Measurements from ENCODE around the gene NYNRIN. TPM values are rescaled to one million over a fixed set of nuclear protein-coding genes. Genes with fewer than 3 reads are reported as not detected.
"Not testable (repeated sequence)": the region's sequence is repeated elsewhere in the genome, so short reads cannot be mapped to it uniquely, and the experiment has no call there.

Gene NYNRIN
- total RNA-seq, result 10.3 and 10.4 TPM in 2 replicates
- long read RNA-seq, partial matches to known transcripts, result 0 of 1 reads
- long read RNA-seq, other reads (novel, unspliced or antisense), result 1 of 1 reads

GRCh38 chr14:24398653-24399446, at the start of gene NYNRIN:
Gene NYNRIN, plus strand, starts transcription at chr14:24399003. Its CDS starts 244 bp downstream, at chr14:24399247.
- peaks cover 13% of the 10 kb centered on the region for H3K4me1 Mint-ChIP-seq

DNA sequence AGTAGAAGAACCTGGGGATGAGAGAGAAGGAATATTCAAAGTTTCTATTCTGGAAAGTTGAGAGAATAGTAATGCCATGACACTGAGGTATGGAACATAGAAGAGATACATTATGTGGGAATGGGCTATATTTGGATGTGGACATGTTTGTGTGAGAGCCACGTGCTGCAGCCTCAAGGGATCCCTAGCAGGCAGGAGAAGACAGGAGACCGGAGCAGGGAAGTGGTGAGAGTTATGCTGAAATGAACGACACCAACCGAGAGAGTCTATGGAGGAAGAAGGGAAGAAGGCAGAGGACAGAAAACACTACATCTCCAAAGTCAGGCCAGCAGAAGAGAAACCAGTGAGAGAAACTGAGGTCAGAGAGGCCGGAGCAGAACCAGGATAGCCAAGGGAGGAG, 49.1 kb upstream of the NYNRIN start:
- Mint-ChIP-seq H3K4me3 (no peak overlapping the region), H3K9me3 (no peaks in the 10 kb centered on the region), H3K4me1 (no peaks in the 10 kb centered on the region), H3K27ac (ENCODE audit: unreplicated experiment) (no peak overlapping the region), H3K36me3 (ENCODE audit: low read depth) (no peaks in the 10 kb centered on the region), H3K27me3 (ENCODE audit: low read depth) (peaks cover 89% of the 10 kb centered on the region)
- TF ChIP-seq, protein P1, sequence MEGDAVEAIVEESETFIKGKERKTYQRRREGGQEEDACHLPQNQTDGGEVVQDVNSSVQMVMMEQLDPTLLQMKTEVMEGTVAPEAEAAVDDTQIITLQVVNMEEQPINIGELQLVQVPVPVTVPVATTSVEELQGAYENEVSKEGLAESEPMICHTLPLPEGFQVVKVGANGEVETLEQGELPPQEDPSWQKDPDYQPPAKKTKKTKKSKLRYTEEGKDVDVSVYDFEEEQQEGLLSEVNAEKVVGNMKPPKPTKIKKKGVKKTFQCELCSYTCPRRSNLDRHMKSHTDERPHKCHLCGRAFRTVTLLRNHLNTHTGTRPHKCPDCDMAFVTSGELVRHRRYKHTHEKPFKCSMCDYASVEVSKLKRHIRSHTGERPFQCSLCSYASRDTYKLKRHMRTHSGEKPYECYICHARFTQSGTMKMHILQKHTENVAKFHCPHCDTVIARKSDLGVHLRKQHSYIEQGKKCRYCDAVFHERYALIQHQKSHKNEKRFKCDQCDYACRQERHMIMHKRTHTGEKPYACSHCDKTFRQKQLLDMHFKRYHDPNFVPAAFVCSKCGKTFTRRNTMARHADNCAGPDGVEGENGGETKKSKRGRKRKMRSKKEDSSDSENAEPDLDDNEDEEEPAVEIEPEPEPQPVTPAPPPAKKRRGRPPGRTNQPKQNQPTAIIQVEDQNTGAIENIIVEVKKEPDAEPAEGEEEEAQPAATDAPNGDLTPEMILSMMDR (conservative IDR thresholded peaks at IDR 0.05), result no peak
- no peak for DNase-seq (ENCODE audit: low read depth, low spot score)

More at GRCh38 chr14:24398653-24399446, at the start of gene NYNRIN:
- Mint-ChIP-seq H3K27me3 (ENCODE audit: low read depth) (no peaks in the 10 kb centered on the region), H3K9me3 (no peaks in the 10 kb centered on the region), H3K4me3 (peak within 1 kb of the TSS; percentile 83), H3K27ac (ENCODE audit: unreplicated experiment) (no peak within 1 kb of the TSS), H3K36me3 (ENCODE audit: low read depth) (no peaks in the 10 kb centered on the region)
- TF ChIP-seq, protein P1 (conservative IDR thresholded peaks at IDR 0.05), result peak; percentile 19
- peak; percentile 19 for DNase-seq (ENCODE audit: low read depth, low spot score)

- Mint-ChIP-seq H3K27me3 (ENCODE audit: low read depth) (peaks cover 78% of the 10 kb centered on the region), H3K36me3 (ENCODE audit: low read depth) (no peaks in the 10 kb centered on the region), H3K27ac (ENCODE audit: unreplicated experiment) (no peak overlapping the region), H3K9me3 (no peaks in the 10 kb centered on the region), H3K4me3 (no peak overlapping the region), H3K4me1 (no peaks in the 10 kb centered on the region)
- DNase-seq (ENCODE audit: low read depth, low spot score), result no peak
- TF ChIP-seq, protein P1 (conservative IDR thresholded peaks at IDR 0.05), result no peak
These were observed 47.3 kb upstream of the NYNRIN start for GRCh38 chr14:24351517-24351916.

- Mint-ChIP-seq H3K27ac (ENCODE audit: unreplicated experiment) (no peak overlapping the region), H3K9me3 (no peaks in the 10 kb centered on the region), H3K36me3 (ENCODE audit: low read depth) (no peaks in the 10 kb centered on the region), H3K4me3 (no peak overlapping the region), H3K27me3 (ENCODE audit: low read depth) (peaks cover 73% of the 10 kb centered on the region), H3K4me1 (no peaks in the 10 kb centered on the region)
- DNase-seq (ENCODE audit: low read depth, low spot score), result no peak
- TF ChIP-seq, protein P1 (conservative IDR thresholded peaks at IDR 0.05), result no peak
These were observed 45.0 kb upstream of the NYNRIN start for GRCh38 chr14:24353559-24354481.

- peaks cover 67% of the 10 kb centered on the region for H3K27me3 Mint-ChIP-seq (ENCODE audit: low read depth)
- not testable (repeated sequence) for H3K36me3 Mint-ChIP-seq (ENCODE audit: low read depth); H3K27ac Mint-ChIP-seq (ENCODE audit: unreplicated experiment); H3K9me3 Mint-ChIP-seq; DNase-seq (ENCODE audit: low read depth, low spot score); H3K4me1 Mint-ChIP-seq; H3K4me3 Mint-ChIP-seq
These were observed 44.3 kb upstream of the NYNRIN start for GRCh38 chr14:24354482-24354825.
